Ovary (tissue), 3 donors: ENCODE measurements around the gene FOS.

Experiments used
- CTCF ChIP-seq, 3 donors: fragments of 450-650 bp in 2 of 3; fragments of 200-600 bp in 1 of 3; IDR thresholded peaks; one replicate each; pipeline versions ENCODE4 v1.5.1 to v1.8.0; 2016 to 2022; ENCODE audit warnings: antibody characterized with exemption in 3 of 3, mild to moderate bottlenecking in 1 of 3
- EP300 ChIP-seq: sonication (generic); formaldehyde crosslinking; IDR thresholded peaks from one replicate; pipeline ENCODE4 v1.6.1; 2017; ENCODE audit warnings: antibody characterized with exemption
- POLR2A ChIP-seq: fragments of 450-650 bp; IDR thresholded peaks from one replicate; pipeline ENCODE4 v1.6.1; 2017; ENCODE audit warnings: antibody characterized with exemption, mild to moderate bottlenecking, moderate library complexity
- donor health status: DM: no; HTN: no; CAD: no.

DNA sequence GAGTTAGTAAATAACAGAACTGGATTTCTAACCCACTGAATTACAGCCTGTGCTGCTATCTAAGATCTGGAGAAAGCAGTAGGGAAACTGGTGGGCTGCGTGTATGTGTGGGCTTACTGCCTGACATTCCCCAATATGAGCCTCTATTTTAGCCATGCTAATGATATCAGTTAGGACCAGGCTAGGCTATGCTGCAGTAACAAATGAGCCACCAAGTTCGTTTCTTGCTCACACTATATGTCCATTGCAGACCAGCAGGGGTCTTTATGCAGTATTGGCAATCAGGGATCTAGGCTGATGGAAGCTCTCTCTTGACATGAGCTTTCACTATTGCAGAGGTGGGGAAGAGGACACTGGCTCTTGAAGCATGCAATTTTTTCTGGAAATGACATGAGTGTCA is 40.4 kb downstream of the FOS start:
- no peak for TF ChIP-seq CTCF (IDR thresholded peaks at IDR 0.05)
- TF ChIP-seq POLR2A, result no peak
- no peak for TF ChIP-seq EP300
